GM12801 (cell line): ENCODE data around the gene PHYH.

Source experiments
- TF ChIP-seq, protein P1 (sequence below): IDR thresholded peaks from one replicate; pipeline ENCODE4 v1.5.1; 2011; ENCODE audit warnings: control low read depth; ENCODE audit not compliant: insufficient read length; ENCODE audit errors: extremely low read depth

The PHYH gene

DNA sequence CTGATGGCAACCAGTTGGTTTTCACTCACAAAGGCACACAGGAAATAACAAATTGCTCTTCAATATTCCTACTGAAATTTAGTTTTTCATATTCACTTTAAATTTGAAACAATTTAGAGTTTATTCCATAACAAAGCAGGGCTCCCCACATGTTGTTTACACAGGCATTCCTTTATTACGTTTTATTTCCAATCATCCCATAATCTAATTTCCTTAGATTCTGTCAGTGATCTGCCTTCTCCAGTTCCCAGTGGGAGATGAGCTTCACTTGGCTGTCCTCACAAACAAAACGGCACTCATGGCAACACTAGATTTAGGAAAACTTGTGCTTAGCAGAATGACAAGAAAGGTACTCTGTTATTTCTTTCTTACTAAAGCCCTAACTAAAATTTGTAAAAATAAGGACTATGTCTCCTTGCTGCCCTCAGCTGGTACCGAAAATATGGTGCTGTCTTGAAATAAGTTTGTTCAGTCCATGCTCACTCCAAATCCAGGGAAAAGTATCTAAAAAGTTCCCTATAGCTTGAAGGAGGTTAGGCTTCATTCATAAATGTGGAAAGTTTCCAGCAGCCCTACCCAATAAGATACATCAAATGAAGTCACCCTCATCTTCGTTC lies 23.0 kb downstream of the PHYH start:
- TF ChIP-seq, protein P1, sequence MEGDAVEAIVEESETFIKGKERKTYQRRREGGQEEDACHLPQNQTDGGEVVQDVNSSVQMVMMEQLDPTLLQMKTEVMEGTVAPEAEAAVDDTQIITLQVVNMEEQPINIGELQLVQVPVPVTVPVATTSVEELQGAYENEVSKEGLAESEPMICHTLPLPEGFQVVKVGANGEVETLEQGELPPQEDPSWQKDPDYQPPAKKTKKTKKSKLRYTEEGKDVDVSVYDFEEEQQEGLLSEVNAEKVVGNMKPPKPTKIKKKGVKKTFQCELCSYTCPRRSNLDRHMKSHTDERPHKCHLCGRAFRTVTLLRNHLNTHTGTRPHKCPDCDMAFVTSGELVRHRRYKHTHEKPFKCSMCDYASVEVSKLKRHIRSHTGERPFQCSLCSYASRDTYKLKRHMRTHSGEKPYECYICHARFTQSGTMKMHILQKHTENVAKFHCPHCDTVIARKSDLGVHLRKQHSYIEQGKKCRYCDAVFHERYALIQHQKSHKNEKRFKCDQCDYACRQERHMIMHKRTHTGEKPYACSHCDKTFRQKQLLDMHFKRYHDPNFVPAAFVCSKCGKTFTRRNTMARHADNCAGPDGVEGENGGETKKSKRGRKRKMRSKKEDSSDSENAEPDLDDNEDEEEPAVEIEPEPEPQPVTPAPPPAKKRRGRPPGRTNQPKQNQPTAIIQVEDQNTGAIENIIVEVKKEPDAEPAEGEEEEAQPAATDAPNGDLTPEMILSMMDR = no peak

DNA sequence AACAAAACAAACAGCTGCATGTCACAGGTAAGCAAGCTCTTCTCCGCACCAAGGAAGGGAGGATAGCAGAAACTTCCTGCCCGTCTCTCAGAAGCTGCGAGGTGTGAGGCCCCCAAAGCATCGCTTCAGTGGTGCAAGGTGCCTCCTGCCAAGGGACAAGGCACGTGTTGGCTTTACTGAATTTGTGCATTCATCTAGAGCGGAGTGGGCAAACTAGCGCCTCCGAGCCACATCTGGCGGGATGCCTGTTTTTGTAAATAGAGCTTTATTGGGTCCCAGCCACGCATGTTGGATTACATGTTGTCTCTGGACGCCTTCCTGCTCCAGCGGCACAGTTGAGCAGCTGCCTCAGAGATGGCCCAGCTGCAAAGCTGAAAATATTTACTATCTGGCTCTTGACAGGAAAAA lies 27.7 kb downstream of the PHYH start:
- TF ChIP-seq, protein P1 = no peak

DNA sequence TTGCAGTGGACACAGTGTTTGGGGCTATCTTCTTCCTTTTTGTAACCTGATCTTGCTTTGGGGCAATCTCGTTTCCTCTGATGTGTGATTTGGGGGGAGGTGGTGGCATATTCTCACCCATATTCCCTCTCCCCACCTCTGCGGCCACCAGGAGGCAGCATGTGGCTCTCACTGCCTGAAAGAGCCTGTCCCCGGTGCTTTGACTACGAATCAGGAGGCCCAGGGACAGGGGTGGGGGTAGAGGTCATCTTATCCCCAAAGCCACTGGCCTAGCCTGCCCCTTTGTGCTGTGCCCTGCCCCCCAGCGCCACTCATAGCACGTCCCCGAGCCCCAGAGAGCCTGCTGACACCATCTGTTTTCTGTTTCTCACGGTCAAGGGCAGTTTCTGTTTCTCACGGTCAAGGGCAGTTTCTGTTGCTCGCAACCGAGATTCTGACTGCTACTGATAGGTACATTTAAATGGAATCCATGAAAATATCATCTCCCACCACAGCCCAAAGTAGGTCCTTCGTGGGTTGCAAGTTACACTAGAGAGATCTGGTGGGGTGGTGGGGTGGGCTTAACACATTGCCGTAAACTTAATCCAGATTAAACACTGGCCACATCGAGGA lies 28.2 kb downstream of the PHYH start:
- TF ChIP-seq, protein P1 = no peak

DNA sequence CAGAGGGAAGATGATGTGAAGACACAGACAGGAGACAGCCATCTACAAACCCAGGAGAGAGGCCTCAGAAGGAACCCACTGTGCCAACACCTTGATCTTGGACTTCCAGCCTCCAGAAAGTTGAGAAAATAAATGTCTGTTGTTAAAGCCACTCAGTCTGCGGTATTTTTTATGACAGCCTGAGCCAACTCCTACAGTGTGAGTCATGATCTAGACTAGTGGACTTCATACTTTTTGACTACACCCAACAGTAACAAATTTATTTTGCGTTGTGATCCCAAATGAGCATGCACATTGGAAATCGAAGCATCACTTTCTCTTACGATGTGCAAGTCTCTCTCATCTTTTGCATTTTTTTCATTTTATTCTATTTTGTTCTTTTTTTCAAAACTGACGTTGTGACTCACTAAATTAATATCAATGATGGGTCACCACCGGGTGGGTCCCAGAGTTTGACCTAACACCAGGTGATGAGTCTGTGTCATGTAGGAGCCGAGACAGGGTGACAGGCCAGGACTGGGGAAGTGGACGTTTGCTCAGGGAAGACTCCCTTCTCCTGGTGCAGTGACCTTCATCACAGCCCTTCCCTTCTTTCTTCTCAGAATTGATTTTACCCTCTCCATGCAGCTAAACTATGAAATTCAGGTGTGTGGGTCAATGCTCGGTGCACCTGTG lies 28.9 kb downstream of the PHYH start:
- TF ChIP-seq, protein P1 = no peak

DNA sequence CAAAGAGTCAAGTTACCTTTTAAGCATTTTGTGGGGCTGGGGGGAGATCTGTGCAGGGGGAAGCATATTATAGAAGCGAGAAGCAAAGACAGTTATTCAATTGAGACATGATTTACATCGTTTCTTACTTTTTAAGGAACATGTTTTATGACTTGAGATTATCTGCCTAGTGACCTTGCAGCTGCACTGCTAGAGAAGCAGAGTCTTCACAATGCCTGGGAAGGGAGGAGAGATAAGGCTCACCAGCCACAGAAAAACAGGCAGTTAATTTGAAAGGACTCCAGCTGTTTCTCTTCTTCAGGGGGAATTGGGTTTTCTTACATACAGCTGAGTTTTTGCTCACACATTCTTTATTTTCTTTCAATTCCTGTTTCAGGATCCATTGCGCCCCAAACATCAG lies 31.0 kb downstream of the PHYH start:
- TF ChIP-seq, protein P1 = no peak

DNA sequence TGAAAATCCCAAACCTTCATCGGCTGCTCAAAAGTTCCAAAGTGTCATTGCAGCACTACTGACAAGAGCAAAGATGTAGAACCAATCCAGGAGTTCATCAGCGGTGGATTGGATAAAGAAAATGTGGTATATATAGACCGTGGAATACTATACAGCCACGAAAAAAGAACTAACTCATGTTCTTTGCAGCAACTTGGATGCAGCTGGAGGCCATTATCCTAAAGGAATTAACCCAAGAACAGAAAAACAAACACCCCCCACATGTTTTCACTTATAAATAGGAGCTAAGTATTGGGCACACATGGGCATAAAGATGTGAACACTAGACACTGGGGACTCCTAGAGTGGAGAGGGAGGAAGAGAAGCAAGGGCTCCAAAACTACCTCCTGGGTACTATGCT lies 31.6 kb downstream of the PHYH start:
- TF ChIP-seq, protein P1 = no peak

DNA sequence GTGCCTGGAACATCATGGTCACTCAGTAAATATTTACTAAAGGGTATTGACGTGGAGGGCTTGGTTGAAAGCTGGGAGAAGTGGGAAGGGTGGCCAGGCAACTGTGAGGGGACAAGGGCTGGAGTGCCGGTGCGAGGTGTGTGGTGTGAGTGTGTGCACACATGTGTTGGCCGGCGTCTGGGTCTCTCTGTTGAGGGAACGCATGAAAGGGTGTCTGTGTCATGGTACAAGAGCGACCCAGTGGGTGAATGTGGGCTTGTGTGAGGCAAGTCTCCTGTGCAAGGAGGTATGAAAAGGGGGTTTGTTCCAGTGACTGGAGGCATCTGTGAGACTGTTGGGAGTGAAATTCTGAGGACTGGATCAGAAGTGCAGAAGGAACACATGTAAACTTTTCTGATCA lies 36.3 kb downstream of the PHYH start:
- TF ChIP-seq, protein P1 = no peak
